Glutamatergic neuron (in vitro differentiated cells): Measurements from ENCODE around the gene C2CD4C. TPM values are rescaled to one million over a fixed set of nuclear protein-coding genes. Genes with fewer than 3 reads are reported as not detected.

Experiments used
- DNase-seq: peaks from one replicate; pipeline ENCODE4 v3.0.0; 2022
- H3K27ac Mint-ChIP-seq: one replicate; pipeline ENCODE4 v1.8.0; 2020; ENCODE audit warnings: mild to moderate bottlenecking, mixed read lengths, inconsistent platforms; ENCODE audit not compliant: unreplicated experiment
- H3K27me3 Mint-ChIP-seq: one replicate; pipeline ENCODE4 v1.8.0; 2020; ENCODE audit warnings: mild to moderate bottlenecking, moderate library complexity, mixed read lengths, inconsistent platforms; ENCODE audit not compliant: unreplicated experiment
- H3K36me3 Mint-ChIP-seq: one replicate; pipeline ENCODE4 v1.8.0; 2020; ENCODE audit warnings: mild to moderate bottlenecking, mixed read lengths, inconsistent platforms; ENCODE audit not compliant: unreplicated experiment
- H3K4me1 Mint-ChIP-seq: one replicate; pipeline ENCODE4 v1.8.0; 2020; ENCODE audit warnings: mild to moderate bottlenecking, low read depth, mixed read lengths, inconsistent platforms; ENCODE audit not compliant: unreplicated experiment
- H3K4me3 Mint-ChIP-seq: one replicate; pipeline ENCODE4 v1.8.0; 2020; ENCODE audit warnings: mild to moderate bottlenecking, mixed read lengths, inconsistent platforms; ENCODE audit not compliant: unreplicated experiment
- H3K9me3 Mint-ChIP-seq: one replicate; pipeline ENCODE4 v1.8.0; 2020; ENCODE audit warnings: mild to moderate bottlenecking, moderate library complexity, mixed read lengths, inconsistent platforms; ENCODE audit not compliant: unreplicated experiment
- total RNA-seq: library from RNA; stranded (reverse); fragmentation: NEBNext Ultra II Directional; extraction: Animal tissue kit (Norgen Biotek cat#: 25700); gene quantifications from one replicate; pipeline ENCODE4 v1.2.1, GENCODE V29; 2021; ENCODE audit not compliant: unreplicated experiment
- TF ChIP-seq, protein P1 (sequence below): fragments of 200-600 bp; sonication (generic); IDR thresholded peaks from one replicate; pipeline ENCODE4 v1.5.0; 2021; ENCODE audit not compliant: partially characterized antibody, unreplicated experiment

The C2CD4C gene
- total RNA-seq, 1 donor from 2014 or later: 9.6 TPM

DNA sequence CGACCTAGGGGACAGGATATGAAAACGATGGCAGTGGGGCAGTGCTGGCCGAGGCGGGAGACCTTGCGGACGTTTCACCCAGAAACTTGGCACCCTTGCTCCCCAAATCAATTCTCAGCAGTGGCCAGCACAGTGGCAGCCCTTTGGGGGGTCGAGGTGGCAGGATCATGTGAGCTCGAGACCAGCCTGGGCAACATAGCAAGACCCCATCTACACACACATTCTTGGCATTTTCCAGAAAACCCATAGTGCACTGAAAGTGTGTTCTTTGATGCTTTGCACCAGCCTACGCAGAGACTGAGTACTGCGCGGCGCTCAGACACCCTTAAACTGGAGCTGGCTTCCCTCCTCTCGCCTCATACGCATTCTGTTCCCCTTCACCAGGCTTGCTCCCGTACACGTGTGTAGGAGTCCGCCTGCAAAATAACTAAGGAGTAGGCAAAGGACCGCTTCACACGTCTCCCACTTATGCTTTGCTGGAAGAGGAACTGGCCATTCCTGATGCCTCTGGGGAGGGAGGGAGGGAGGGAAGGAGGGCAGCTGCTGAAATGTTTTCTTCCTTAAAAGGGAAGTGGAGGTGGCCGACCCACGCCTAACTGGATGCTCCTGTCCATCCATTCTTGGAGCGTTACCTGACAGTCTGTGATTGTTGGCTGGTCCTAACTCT lies 40.9 kb downstream of the C2CD4C start:
- peaks cover 18% of the 10 kb centered on the region for H3K4me1 Mint-ChIP-seq
- no peak overlapping the region for H3K4me3 Mint-ChIP-seq
- H3K36me3 Mint-ChIP-seq: peaks cover 5% of the 10 kb centered on the region
- DNase-seq: no peak
- TF ChIP-seq, protein P1, sequence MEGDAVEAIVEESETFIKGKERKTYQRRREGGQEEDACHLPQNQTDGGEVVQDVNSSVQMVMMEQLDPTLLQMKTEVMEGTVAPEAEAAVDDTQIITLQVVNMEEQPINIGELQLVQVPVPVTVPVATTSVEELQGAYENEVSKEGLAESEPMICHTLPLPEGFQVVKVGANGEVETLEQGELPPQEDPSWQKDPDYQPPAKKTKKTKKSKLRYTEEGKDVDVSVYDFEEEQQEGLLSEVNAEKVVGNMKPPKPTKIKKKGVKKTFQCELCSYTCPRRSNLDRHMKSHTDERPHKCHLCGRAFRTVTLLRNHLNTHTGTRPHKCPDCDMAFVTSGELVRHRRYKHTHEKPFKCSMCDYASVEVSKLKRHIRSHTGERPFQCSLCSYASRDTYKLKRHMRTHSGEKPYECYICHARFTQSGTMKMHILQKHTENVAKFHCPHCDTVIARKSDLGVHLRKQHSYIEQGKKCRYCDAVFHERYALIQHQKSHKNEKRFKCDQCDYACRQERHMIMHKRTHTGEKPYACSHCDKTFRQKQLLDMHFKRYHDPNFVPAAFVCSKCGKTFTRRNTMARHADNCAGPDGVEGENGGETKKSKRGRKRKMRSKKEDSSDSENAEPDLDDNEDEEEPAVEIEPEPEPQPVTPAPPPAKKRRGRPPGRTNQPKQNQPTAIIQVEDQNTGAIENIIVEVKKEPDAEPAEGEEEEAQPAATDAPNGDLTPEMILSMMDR: no peak
- H3K27me3 Mint-ChIP-seq: peaks cover 11% of the 10 kb centered on the region
- H3K9me3 Mint-ChIP-seq: peaks cover 5% of the 10 kb centered on the region
- H3K27ac Mint-ChIP-seq: no peak overlapping the region

DNA sequence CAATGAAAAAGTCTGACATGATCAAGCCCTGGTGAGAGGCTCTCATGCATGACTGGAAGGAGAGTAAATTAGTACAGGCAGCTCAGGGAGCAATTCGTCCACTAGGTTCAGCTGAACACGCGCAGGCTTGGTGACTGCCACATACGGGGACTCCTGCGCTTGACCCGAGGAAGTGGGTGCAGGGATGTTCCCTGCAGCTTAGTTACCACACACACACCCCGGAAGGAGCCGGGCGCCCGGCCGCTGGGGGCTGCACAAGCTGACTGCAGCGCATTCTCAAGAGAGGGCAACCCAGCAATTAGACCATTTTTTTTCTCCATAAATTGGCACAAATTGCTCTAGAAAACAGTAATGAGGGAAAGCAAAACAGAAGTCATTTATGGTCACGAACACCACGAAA lies 41.4 kb downstream of the C2CD4C start:
- H3K9me3 Mint-ChIP-seq: peaks cover 5% of the 10 kb centered on the region
- no peak for DNase-seq
- H3K4me1 Mint-ChIP-seq: peaks cover 17% of the 10 kb centered on the region
- H3K27ac Mint-ChIP-seq: no peak overlapping the region
- no peak overlapping the region for H3K4me3 Mint-ChIP-seq
- TF ChIP-seq, protein P1: no peak
- H3K36me3 Mint-ChIP-seq: peaks cover 5% of the 10 kb centered on the region
- H3K27me3 Mint-ChIP-seq: peaks cover 11% of the 10 kb centered on the region

DNA sequence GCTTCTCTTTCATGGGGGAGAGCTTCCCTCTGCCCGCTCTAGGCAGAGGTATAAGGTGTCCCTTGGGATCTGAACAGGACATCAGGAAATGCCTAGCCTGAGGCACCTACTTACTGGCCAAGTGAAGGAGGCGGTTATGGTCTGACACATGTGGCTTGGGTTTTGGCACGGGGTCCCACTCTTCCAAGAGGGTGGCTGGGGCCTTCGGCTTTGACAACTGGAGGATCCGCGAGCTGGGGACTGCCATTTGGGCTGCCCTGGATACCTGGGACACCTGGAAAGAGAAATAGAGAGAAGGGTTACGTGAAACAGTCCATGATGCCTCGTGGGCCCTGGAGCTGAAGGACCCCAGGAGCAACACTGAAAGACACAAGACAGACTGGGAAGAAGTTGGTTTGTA lies 42.0 kb downstream of the C2CD4C start:
- peaks cover 9% of the 10 kb centered on the region for H3K27me3 Mint-ChIP-seq
- H3K4me3 Mint-ChIP-seq: no peak overlapping the region
- no peak for DNase-seq

DNA sequence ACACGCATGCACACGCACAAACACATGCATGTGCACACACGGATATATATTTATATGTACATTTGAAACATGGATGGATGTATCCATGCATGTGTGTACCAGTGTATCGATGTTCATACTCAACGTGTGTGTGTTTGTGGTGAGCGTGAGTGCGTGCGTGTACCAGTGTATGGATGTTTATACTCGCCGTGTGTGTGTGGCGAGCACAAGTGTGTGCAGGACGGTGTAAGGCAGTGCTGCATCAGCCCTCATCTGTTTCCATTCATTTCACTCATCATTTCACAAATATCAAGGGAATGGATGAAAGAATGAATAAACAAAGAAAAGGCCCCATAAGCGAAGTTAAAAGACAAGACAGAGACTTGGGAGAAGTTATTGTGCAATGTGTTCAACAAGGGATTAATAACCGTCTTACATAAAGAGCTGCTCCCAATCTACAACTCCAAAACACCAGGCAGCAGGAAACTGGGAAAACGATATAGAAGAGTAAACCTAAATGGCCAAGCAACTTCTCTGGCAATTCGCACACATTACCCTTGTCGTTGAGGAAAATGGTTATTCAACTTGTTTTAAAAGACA lies 42.7 kb downstream of the C2CD4C start:
- H3K9me3 Mint-ChIP-seq: peaks cover 2% of the 10 kb centered on the region
- no peak for DNase-seq
- TF ChIP-seq, protein P1: no peak
- peaks cover 5% of the 10 kb centered on the region for H3K36me3 Mint-ChIP-seq
- H3K27me3 Mint-ChIP-seq: peaks cover 3% of the 10 kb centered on the region
- peaks cover 5% of the 10 kb centered on the region for H3K4me1 Mint-ChIP-seq
- H3K4me3 Mint-ChIP-seq: no peak overlapping the region
- H3K27ac Mint-ChIP-seq: no peak overlapping the region

More for the DNA sequence above, 42.0 kb downstream of the C2CD4C start:
- Mint-ChIP-seq H3K4me1 (peaks cover 11% of the 10 kb centered on the region), H3K27ac (no peak overlapping the region), H3K9me3 (peaks cover 6% of the 10 kb centered on the region), H3K36me3 (peaks cover 5% of the 10 kb centered on the region)
- TF ChIP-seq, protein P1: no peak
